H1 (cell line): Measurements from ENCODE around the gene SLC24A4. TPM values are rescaled to one million over a fixed set of nuclear protein-coding genes. Genes with fewer than 3 reads are reported as not detected.

ENCODE experiments used
- CTCF ChIP-seq, 3 experiments: IDR thresholded peaks; 1 replicate in 2 of 3; 2 replicates in 1 of 3; pipeline versions ENCODE4 v1.5.1 to v1.6.1; 2011; ENCODE audit warnings: low read length in 3 of 3, mild to moderate bottlenecking in 3 of 3, inconsistent platforms in 2 of 3, low read depth in 1 of 3, moderate library complexity in 1 of 3; ENCODE audit not compliant: insufficient read depth in 1 of 3; ENCODE audit errors: control extremely low read depth in 1 of 3
- EP300 ChIP-seq, 2 experiments: IDR thresholded peaks; 1 replicate in 1 of 2; 2 replicates in 1 of 2; pipeline ENCODE4 v1.6.1; 2011 to 2012; ENCODE audit warnings: low read depth in 2 of 2, low read length in 2 of 2, mild to moderate bottlenecking in 2 of 2, borderline replicate concordance in 1 of 2, inconsistent platforms in 1 of 2, moderate library complexity in 1 of 2
- polyA plus RNA-seq, 7 experiments: library from polyadenylated mRNA; depleted of rRNA in 3 of 7; stranded (reverse) in 5 of 7; unstranded in 2 of 7; fragments of >200 nt in 5 of 7; fragments of 200-250 nt in 2 of 7; gene quantifications; 1 replicate in 5 of 7; 2 replicates in 1 of 7; 4 replicates in 1 of 7; pipeline versions ENCODE4 v1.2.1 to v1.2.3, GENCODE V29; 2011 to 2013; ENCODE audit warnings: missing spikeins in 2 of 7, mixed read lengths in 2 of 7
- total RNA-seq: library from RNA; stranded (reverse); fragmentation: NEBNext Ultra II Directional; extraction: Animal tissue kit (Norgen Biotek cat#: 25700); gene quantifications from 2 replicates; pipeline ENCODE4 v1.2.1, GENCODE V29; 2021

Gene SLC24A4
- total and polyA plus RNA-seq, 2 of the 8 experiments (the other 6 are each of a cell fraction or from before 2014, with no cell fraction given) = 0.27 to 0.89 TPM

- TF ChIP-seq EP300 (IDR thresholded peaks at IDR 0.05; ENCODE audit: borderline replicate concordance in 1 of 2, low read depth in 2 of 2, low read length in 2 of 2) (no peak), CTCF (IDR thresholded peaks at IDR 0.05; ENCODE audit: control extremely low read depth in 1 of 3, insufficient read depth in 1 of 3, low read depth in 1 of 3, low read length in 3 of 3) (no peak)
These were observed 176.3 kb downstream of the SLC24A4 start (continued) for GRCh38 chr14:92499234-92499633.
